Activated CD8-positive, alpha-beta T cell treated with anti-CD3 and anti-CD28 coated beads, Interleukin-2, amount 10 ng/mL, durations not matched to agents 7 days and 5 days (primary cell): ENCODE data around the gene GFRA1. TPM values are rescaled to one million over a fixed set of nuclear protein-coding genes. Genes with fewer than 3 reads are reported as not detected.

Source experiments
- ATAC-seq: fragments of 150-1000 bp; cut with Tn5 transposase; one replicate; pipeline ENCODE4 v1.10.0; 2021; ENCODE audit warnings: moderate library complexity
- CTCF ChIA-PET: fragments of 350-600 bp; sonication (Branson Sonifier 250); formaldehyde crosslinking; loops from one replicate; lab custom pipeline; 2021; ENCODE audit warnings: antibody characterized with exemption; lab: Charles Lee
- POLR2A ChIA-PET: fragments of 350-600 bp; sonication (Branson Sonifier 250); formaldehyde crosslinking; loops from one replicate; lab custom pipeline; 2021; ENCODE audit warnings: antibody characterized with exemption; lab: Charles Lee
- DNase-seq: peaks from one replicate; pipeline ENCODE4 v3.0.0-alpha.2; 2020
- H3K27ac Mint-ChIP-seq: one replicate; pipeline ENCODE4 v1.8.0; 2021; ENCODE audit warnings: mild to moderate bottlenecking, mixed read lengths
- H3K27me3 Mint-ChIP-seq: one replicate; pipeline ENCODE4 v1.8.0; 2021; ENCODE audit warnings: low read depth, mixed read lengths
- H3K36me3 Mint-ChIP-seq: one replicate; pipeline ENCODE4 v1.8.0; 2021; ENCODE audit warnings: low read depth, mixed read lengths
- H3K4me1 Mint-ChIP-seq: one replicate; pipeline ENCODE4 v1.8.0; 2021; ENCODE audit warnings: low read depth, mixed read lengths
- H3K4me3 Mint-ChIP-seq: one replicate; pipeline ENCODE4 v1.8.0; 2021; ENCODE audit warnings: mild to moderate bottlenecking, mixed read lengths
- H3K9me3 Mint-ChIP-seq: one replicate; pipeline ENCODE4 v1.8.0; 2022; ENCODE audit warnings: mixed read lengths; ENCODE audit not compliant: insufficient read depth
- total RNA-seq, 2 experiments: library from RNA; stranded (reverse); gene quantifications; one replicate each; pipeline ENCODE4 v1.2.3, GENCODE V29; 2021

GFRA1 gene
- total RNA-seq, 2 experiments from 2014 or later, result not detected

GRCh38 chr10:116112232-116113231 lies 160.5 kb downstream of the GFRA1 start:
- no peaks in the 10 kb centered on the region for H3K9me3 Mint-ChIP-seq
- ChIA-PET POLR2A (no interaction called here), CTCF (no interaction called here)
- H3K4me3 Mint-ChIP-seq, result no peak overlapping the region
- ATAC-seq, result no peak
- H3K27me3 Mint-ChIP-seq, result no peaks in the 10 kb centered on the region
- no peaks in the 10 kb centered on the region for H3K36me3 Mint-ChIP-seq
- no peak for DNase-seq
- H3K27ac Mint-ChIP-seq, result no peak overlapping the region
- no peaks in the 10 kb centered on the region for H3K4me1 Mint-ChIP-seq

GRCh38 chr10:116111483-116112095 lies 161.4 kb downstream of the GFRA1 start:
- ChIA-PET POLR2A (no interaction called here), CTCF (no interaction called here)
- Mint-ChIP-seq H3K27me3 (no peaks in the 10 kb centered on the region), H3K36me3 (no peaks in the 10 kb centered on the region), H3K9me3 (no peaks in the 10 kb centered on the region), H3K27ac (no peak overlapping the region), H3K4me1 (no peaks in the 10 kb centered on the region), H3K4me3 (no peak overlapping the region)
- DNase-seq (no peak), ATAC-seq (no peak)

GRCh38 chr10:116110736-116111135 lies 162.3 kb downstream of the GFRA1 start:
- CTCF ChIA-PET, result no interaction called here
- no peak for DNase-seq

GRCh38 chr10:116109881-116110280 lies 163.1 kb downstream of the GFRA1 start:
- no peak for ATAC-seq
- H3K4me3 Mint-ChIP-seq, result no peak overlapping the region
- no peaks in the 10 kb centered on the region for H3K4me1 Mint-ChIP-seq
- H3K27me3 Mint-ChIP-seq, result no peaks in the 10 kb centered on the region
- H3K9me3 Mint-ChIP-seq, result no peaks in the 10 kb centered on the region
- ChIA-PET POLR2A (no interaction called here), CTCF (no interaction called here)
- no peak overlapping the region for H3K27ac Mint-ChIP-seq
- no peak for DNase-seq
- H3K36me3 Mint-ChIP-seq, result no peaks in the 10 kb centered on the region

More at GRCh38 chr10:116110736-116111135, 162.3 kb downstream of the GFRA1 start:
- Mint-ChIP-seq H3K27ac (no peak overlapping the region), H3K9me3 (no peaks in the 10 kb centered on the region), H3K27me3 (no peaks in the 10 kb centered on the region), H3K4me1 (no peaks in the 10 kb centered on the region), H3K4me3 (no peak overlapping the region), H3K36me3 (no peaks in the 10 kb centered on the region)
- no peak for ATAC-seq
- POLR2A ChIA-PET, result no interaction called here

GRCh38 chr10:116109481-116109880 lies 163.5 kb downstream of the GFRA1 start:
- no peaks in the 10 kb centered on the region for H3K36me3 Mint-ChIP-seq
- H3K4me1 Mint-ChIP-seq, result no peaks in the 10 kb centered on the region
- no peaks in the 10 kb centered on the region for H3K9me3 Mint-ChIP-seq
- ChIA-PET CTCF (no interaction called here), POLR2A (no interaction called here)
- DNase-seq (no peak), ATAC-seq (no peak)
- no peak overlapping the region for H3K27ac Mint-ChIP-seq
- H3K4me3 Mint-ChIP-seq, result no peak overlapping the region
- H3K27me3 Mint-ChIP-seq, result no peaks in the 10 kb centered on the region

- DNase-seq (no peak), ATAC-seq (no peak)
- no peaks in the 10 kb centered on the region for H3K4me1 Mint-ChIP-seq
- H3K27ac Mint-ChIP-seq, result no peak overlapping the region
- ChIA-PET CTCF (no interaction called here), POLR2A (no interaction called here)
- H3K9me3 Mint-ChIP-seq, result no peaks in the 10 kb centered on the region
- H3K4me3 Mint-ChIP-seq, result no peak overlapping the region
- no peaks in the 10 kb centered on the region for H3K27me3 Mint-ChIP-seq
- no peaks in the 10 kb centered on the region for H3K36me3 Mint-ChIP-seq
These were observed 164.9 kb downstream of the GFRA1 start for GRCh38 chr10:116108095-116108494.

GRCh38 chr10:116106611-116107010 lies 166.4 kb downstream of the GFRA1 start:
- DNase-seq, result no peak
- no peak overlapping the region for H3K4me3 Mint-ChIP-seq
- CTCF ChIA-PET, result no interaction called here
- ATAC-seq, result no peak
- no peaks in the 10 kb centered on the region for H3K9me3 Mint-ChIP-seq
- H3K27ac Mint-ChIP-seq, result no peak overlapping the region
- no peaks in the 10 kb centered on the region for H3K4me1 Mint-ChIP-seq
- POLR2A ChIA-PET, result no interaction called here
- no peaks in the 10 kb centered on the region for H3K36me3 Mint-ChIP-seq
- H3K27me3 Mint-ChIP-seq, result no peaks in the 10 kb centered on the region

- H3K27ac Mint-ChIP-seq, result no peak overlapping the region
- no peak for DNase-seq
- H3K36me3 Mint-ChIP-seq, result no peaks in the 10 kb centered on the region
- POLR2A ChIA-PET, result no interaction called here
- no peak overlapping the region for H3K4me3 Mint-ChIP-seq
- CTCF ChIA-PET, result no interaction called here
- no peaks in the 10 kb centered on the region for H3K9me3 Mint-ChIP-seq
- no peak for ATAC-seq
- H3K4me1 Mint-ChIP-seq, result no peaks in the 10 kb centered on the region
- no peaks in the 10 kb centered on the region for H3K27me3 Mint-ChIP-seq
These were observed 167.7 kb downstream of the GFRA1 start for GRCh38 chr10:116105264-116105663.

- no peak overlapping the region for H3K4me3 Mint-ChIP-seq
- H3K36me3 Mint-ChIP-seq, result no peaks in the 10 kb centered on the region
- POLR2A ChIA-PET, result no interaction called here
- no peak for DNase-seq
- no peaks in the 10 kb centered on the region for H3K4me1 Mint-ChIP-seq
- H3K9me3 Mint-ChIP-seq, result no peaks in the 10 kb centered on the region
- H3K27me3 Mint-ChIP-seq, result no peaks in the 10 kb centered on the region
- no peak overlapping the region for H3K27ac Mint-ChIP-seq
- no peak for ATAC-seq
- CTCF ChIA-PET, result no interaction called here
These were observed 168.6 kb downstream of the GFRA1 start for GRCh38 chr10:116104210-116104932.

GRCh38 chr10:116103668-116104067 lies 169.3 kb downstream of the GFRA1 start:
- Mint-ChIP-seq H3K27me3 (no peaks in the 10 kb centered on the region), H3K4me1 (no peaks in the 10 kb centered on the region), H3K9me3 (no peaks in the 10 kb centered on the region), H3K27ac (no peak overlapping the region), H3K36me3 (no peaks in the 10 kb centered on the region), H3K4me3 (no peak overlapping the region)
- POLR2A ChIA-PET, result no interaction called here
- CTCF ChIA-PET, result no interaction called here
- ATAC-seq, result no peak
- no peak for DNase-seq

- POLR2A ChIA-PET, result no interaction called here
- H3K27ac Mint-ChIP-seq, result no peak overlapping the region
- no peaks in the 10 kb centered on the region for H3K36me3 Mint-ChIP-seq
- no peak overlapping the region for H3K4me3 Mint-ChIP-seq
- no peak for DNase-seq
- ATAC-seq, result no peak
- no peaks in the 10 kb centered on the region for H3K4me1 Mint-ChIP-seq
- CTCF ChIA-PET, result no interaction called here
- H3K27me3 Mint-ChIP-seq, result no peaks in the 10 kb centered on the region
- no peaks in the 10 kb centered on the region for H3K9me3 Mint-ChIP-seq
These were observed 171.2 kb downstream of the GFRA1 start for GRCh38 chr10:116101616-116102315.
